GM12874 (cell line): Measurements from ENCODE around the gene SEMA5A.

ENCODE experiments used
- CTCF ChIP-seq: IDR thresholded peaks from 2 replicates; pipeline ENCODE4 v1.5.1; 2011; ENCODE audit warnings: low read depth, mild to moderate bottlenecking, control low read depth, low read length, moderate library complexity; ENCODE audit not compliant: insufficient read depth

The SEMA5A gene

GRCh38 chr5:9157811-9158210 is 388.1 kb downstream of the SEMA5A start:
- TF ChIP-seq CTCF = no peak

- no peak for TF ChIP-seq CTCF
These were observed 388.9 kb downstream of the SEMA5A start for GRCh38 chr5:9157020-9157419.

DNA sequence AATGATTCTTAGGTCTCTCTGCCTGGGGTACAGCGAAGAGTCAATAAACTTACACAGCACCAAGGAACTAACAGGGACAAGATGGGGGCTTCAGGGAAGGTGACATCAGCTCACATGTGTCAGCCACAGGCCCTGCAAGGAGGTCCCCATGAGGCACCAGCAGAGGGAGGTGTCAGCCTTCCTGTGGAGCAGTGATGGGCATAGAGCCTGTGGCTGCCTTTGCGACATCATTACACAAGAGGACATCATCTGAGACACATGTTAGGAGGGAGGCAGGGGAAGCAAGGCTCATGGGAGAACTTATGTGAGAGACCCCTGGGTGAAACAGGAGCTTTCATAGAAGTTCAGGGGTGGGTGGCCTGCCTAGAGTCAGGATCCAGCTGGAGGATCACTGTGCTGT is 389.6 kb downstream of the SEMA5A start:
- TF ChIP-seq CTCF = peak; percentile 51; the same call in 1 of the 2 replicates

DNA sequence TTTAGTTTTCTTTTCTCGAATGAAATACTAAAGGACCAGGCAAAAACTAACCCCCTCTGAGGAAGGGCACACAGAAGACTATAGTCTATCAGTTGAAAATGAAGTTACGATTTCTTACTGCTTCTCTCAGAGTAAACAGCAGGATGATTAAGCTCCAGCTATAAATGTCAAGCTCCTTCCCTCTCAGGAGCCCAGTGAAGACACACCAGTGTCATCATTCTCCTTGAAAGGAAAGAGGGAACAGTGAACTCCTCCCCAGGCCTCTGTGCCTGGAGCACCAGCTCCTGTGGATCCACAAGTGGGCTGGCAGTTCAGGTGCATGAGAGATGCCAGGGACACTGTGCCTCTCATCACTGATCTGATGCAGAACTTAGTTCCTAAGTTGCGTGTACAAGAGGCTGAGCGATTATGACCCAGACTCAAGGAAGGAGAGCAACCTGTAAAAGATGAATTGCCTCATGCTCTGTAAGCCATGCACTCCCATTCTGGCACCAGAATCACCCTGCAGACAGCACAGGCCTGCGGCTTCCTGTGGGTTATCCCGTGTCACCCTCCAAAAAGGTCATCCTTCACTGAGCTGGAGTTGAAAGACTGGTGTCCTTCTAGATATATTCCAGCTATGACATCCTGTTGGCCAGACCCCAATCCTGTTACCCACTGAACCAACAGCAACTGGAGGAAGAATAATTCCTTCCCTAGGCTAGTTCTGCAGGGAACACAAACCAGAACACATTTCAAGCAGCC is 394.0 kb downstream of the SEMA5A start:
- TF ChIP-seq CTCF = no peak

- TF ChIP-seq CTCF = no peak
These were observed 395.9 kb downstream of the SEMA5A start for GRCh38 chr5:9149988-9150387.

DNA sequence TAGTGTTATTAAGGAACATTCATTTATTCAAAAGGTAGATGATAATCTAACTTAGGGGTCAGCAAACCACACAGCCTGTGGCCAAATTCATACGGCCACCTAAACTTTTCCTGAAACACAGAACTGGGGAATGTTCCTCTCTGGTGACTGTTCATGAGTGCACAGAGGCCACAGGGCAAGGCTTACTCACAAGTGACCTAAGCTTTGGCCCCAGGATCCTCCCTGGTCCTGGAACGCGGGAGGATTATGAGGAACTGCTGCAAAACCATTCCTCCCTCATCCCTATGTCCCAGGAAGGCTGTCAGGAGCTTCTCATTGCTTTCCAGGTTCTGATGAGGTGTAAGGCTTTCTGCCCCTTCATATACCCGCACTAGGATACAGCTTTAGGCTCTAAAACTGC is 397.6 kb downstream of the SEMA5A start:
- no peak for TF ChIP-seq CTCF

DNA sequence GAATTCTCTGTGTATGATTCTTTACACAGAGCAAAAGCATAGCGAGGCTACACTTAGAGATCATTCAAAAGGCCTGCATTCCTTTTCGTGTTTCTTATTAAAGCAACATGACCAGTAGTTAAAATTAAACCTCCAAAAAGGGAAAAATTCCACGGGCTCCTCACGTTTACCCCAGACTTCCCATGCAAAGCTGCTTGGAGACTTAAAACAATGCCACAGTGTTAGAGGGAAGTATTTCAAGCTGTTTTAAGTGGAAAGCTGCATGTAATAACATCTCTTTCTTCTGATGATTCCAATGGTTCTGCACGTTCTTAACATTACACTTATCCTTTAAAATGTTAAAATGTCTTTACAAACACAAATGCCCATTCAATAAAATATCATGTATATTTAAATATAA is 405.2 kb downstream of the SEMA5A start:
- no peak for TF ChIP-seq CTCF
